Measurements from ENCODE around the gene KIAA1217.
"Not testable (repeated sequence)": the region's sequence is repeated elsewhere in the genome, so short reads cannot be mapped to it uniquely, and the experiment has no call there.

The KIAA1217 gene

DNA sequence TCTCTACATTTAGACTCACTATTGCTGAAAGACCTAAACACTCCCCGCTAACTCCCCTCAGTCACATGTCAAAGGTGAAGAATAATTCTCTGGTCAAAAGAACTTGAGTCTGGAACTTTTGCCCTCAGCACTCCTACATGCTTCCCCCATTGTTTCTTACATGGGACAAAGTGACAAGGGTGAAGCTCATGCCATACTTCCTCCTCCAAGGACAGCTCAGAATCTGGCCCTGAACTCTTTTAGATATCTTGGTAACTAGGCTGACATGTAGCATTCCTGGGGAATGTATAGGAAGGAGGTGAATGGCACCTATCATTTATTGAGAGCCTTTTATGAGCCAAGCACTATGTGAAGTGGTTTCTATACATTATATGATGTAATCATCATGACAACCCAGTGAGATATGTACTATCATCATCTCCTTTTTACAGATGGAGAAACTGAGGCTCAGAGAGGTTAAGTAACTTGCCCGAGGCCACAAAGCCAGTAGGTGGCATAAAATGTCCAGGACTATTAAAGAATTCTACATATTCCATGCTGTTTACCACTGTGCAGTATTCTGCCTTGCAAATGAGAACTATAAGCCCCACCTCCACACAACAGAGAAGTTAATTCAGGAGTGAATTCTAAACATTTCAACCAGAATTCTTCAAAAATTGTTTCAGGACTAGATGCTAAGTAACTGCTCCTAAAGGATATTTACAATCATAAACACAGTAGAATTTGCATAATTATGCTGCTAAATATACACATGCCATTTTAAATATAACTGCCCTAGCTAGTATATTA, 268.2 kb downstream of the KIAA1217 start:
- no peak for DNase-seq

DNA sequence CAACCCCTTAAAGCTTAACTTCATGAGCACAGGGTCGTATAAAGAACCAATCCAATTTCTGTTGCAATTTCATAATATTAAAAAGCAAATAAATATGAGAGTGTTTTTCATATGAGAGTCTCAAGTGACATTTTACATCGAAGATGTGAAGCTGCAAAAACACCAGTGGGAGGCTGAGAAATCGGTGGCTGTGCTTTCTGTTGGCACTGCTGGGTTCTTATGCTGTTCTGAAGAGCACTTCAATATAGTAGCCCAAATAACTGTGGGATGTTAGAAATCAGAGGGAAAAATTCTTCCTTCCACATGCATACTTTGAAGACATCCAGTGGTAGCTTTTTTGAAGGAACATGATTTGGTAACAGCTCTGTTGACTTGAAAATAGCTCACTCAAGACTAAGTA, 269.0 kb downstream of the KIAA1217 start:
- DNase-seq: no peak

DNA sequence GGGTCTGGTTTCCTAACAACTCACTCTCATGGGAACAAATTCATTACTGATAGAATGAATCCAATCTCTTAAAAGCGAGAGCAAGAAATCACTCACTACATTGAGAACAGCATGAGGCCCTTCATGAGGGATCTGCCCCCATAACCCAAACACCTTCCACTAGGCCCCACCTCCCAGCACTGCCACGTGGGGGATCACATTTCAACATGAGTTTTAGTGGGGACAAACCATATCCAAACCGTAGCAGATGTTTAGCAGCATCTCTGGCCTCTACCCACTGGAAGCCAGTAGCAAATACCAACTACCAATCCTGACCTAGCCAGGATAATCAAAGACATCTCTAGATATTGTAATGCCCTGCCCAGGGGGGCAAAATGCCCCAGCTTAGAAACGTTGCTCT, 270.9 kb downstream of the KIAA1217 start:
- DNase-seq: no peak

DNA sequence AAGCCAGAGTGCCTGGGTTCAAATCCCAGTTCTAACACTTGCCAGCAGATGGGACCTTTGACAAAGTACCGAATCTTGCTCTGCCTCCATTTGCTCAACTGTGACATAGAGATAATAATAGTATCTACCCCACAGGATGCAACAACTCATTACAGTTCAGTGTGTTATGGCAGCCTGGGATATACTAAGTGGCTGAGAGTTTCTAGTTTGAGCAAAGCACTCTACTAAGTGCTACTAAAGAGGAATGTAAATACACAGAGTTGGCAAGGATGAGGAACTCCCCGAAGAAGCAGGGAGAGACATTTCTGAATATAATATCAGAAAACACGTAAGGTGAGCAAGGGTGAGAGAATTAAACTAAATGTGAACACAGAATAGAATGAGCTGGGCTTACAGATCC, 271.5 kb downstream of the KIAA1217 start:
- no peak for DNase-seq

DNA sequence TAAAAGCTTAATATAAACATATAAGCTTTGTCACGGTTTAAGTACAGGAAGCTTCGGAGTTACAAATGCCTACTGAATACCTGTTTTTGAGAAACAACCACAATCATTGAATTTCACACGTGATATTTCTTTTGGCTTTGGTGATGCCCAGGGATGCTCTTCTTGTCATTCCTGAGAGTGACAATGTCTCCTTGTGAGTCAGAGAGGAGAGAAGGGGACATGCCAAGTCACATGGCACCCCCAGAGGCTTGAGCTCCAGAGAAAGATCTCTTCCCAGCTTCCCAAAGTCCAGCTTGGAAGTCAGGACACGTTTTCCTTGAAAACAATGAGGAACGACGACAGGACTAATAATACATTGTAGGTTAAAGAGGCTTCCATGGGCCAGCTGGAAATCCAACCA, 272.3 kb downstream of the KIAA1217 start:
- no peak for DNase-seq

DNA sequence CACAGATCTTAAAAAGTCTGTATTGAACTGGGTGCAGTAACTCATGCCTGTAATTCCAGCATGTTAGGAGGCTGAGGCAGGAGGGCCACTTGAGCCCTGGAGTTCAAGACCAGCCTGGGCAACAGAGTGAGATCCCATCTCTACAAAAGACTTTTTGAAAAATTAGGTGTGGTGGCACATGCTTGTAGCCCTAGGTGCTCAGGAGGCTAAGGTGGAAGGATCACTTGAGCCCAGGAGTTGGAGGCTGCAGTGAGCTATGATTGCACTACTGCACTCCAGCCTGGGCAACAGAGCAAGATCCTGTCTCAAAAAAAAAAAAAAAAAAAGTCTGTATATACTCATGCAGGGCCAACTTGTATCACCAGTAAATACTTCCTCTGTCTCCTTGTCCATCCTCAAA, 273.8 kb downstream of the KIAA1217 start:
- not testable (repeated sequence) for DNase-seq

DNA sequence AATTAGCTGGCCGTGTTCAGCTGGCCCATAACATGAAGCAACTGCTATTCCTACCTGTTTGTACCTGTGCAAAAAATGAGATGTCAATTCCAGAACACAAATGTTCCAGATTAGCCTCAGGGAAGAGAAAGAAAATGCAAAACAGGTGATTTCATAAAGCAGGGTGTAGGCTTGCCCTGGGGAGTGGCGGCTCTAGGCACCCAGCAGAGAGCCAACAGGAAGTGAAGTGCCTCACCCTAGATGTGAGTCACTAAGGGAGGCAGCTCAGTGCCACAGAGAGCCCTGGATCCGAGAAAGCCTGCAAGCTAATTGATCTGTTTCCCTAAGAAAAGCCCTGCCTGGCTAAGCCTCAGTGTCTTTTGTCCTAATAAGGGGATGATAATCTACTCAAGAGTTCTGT, 274.8 kb downstream of the KIAA1217 start:
- DNase-seq: peak; percentile 14

DNA sequence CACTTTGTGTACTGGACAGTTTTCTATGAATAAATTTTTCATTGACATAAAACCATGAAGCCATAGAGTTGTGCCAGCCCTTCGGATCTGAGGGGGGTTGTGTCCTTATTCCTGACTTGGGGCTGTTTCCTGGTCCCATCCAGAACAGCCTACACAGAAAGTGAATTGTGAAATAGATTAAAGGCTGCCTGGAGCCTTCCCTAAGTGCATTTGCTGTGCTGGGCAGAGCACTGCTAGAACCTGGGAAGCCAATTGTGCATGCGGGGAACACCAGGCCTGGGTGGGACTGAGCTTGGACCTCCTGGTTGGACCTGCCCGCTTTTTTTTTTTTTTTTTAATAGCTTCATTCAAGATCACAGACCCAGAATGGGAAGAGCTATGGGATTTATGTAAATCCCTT, 275.8 kb downstream of the KIAA1217 start:
- DNase-seq: no peak

DNA sequence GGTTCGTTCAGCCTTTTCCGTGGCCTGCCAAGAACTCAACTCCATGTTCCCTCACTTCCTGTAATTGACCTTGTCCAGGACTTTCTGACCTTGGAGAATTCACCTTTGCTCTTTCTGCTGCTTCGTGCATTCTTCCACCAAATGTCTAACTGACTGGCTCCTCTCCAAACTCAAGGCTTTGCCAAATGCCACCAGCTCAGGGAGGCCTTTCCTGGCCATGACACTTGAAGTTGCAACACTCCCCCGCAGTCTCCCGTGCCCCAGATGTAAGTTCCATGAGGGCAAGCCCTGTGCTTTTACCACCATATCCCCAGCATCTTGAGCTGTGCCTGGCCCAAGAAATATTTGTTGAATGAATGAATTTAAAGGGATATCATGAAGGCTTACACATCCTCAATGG, 276.4 kb downstream of the KIAA1217 start:
- DNase-seq: no peak

DNA sequence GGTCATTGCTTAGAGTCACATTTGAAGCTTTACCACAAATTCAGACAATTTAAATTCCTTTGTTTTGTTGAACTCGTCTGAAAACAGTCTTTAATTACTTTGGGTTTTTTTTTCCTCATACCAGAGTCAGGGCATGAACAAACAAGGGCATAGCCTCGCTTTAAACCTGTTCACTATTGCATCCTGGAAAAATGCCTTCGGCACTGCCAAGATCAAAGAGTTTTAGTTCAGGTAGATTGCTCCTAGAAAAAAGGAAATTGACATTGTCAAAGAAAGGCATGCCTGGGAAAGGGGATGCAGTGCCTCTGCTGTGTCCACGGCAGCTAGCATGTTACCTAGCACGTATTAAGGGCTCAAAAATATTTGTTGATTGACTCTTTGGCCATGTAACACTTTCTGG, 279.7 kb downstream of the KIAA1217 start:
- no peak for DNase-seq

DNA sequence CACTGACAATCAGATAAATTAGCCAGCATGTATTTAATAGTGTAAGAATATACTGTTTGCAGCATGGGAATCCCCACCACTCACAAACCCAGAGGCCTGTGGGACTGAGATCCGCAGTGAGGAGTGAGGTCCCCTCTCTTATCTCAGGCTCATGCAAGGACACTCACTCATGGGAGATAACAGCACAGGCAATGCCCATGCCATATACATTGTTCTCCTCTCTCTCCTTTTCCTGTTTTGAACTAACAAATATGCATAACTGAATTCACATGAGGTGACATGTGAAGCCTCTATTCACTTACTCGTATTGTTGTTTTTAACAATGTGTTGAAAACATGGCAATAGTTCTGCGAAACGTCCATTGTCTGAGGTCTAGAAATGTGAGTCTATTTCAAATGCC, 284.2 kb downstream of the KIAA1217 start:
- no peak for DNase-seq

DNA sequence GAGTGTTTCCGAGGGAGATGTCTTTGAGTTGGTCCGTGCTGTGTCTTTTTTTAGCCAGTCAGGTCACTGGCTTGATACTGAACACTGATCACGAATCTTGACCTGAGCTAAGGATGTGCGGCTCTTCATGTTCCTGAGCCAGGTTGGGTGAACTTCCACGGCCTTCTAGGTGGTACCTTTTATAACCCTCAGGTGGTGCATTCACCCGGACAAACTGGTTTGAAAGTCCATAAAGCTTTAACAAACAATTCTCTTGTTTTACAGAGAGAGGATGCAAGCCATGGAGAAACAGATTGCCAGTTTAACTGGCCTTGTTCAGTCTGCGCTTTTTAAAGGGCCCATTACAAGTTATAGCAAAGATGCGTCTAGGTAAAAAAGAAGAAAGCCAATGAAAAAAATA, 285.3 kb downstream of the KIAA1217 start:
- DNase-seq: no peak

DNA sequence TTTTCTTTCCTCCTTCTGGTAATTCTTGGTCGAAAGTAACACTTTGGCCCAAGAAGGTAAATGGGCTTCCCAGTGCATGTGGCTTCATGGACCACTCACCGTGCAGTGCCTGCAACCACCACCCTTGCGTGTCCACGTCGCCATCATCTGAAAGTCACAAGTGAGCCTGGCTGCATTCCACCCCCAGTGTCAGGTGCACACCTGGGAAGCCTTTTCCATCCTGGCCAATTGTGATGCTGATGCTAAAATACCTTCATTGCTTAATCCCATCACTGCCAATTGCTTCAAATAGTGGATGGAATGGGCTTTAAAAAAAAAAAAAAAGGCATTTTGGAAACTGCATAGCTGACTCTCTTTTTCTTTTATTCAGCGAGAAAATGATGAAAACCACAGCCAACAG, 285.8 kb downstream of the KIAA1217 start:
- DNase-seq: no peak

DNA sequence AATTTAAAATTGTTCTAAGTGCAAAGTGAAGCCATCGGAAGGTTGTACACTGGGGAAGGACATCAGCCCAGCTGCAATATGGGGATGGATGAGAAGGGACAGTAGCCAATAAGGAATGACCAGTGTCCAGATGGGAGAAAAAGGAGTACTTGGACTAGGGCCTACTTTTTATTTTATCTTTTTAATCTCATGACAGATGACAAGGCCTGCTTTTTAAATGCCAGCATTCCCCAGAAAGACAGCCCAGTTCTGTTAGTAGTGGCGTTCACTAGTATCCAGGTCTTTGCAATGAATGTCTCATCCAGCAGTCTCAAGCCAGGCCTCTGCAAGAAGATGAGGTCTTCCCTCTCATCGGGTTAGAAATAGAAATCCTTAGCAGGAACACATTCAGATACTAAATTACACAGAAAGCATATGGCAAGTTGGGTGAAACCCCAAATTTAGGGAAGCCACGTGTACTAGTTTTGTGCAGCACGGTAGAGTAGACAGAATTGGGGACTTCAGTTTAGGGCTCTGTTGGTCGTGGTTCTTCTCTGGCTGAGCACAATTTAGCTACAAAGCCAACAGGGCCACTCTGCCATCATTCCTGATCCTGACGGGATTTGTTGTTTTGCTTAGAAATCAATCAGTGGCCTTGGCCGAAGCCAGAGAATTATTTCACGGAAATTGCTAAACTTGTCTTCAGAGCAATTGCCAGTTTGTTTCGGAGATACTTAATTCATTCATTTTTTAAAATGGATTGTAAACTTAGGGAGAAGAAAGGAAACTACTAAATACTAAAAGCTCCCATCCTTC, 286.9 kb downstream of the KIAA1217 start:
- DNase-seq: no peak

DNA sequence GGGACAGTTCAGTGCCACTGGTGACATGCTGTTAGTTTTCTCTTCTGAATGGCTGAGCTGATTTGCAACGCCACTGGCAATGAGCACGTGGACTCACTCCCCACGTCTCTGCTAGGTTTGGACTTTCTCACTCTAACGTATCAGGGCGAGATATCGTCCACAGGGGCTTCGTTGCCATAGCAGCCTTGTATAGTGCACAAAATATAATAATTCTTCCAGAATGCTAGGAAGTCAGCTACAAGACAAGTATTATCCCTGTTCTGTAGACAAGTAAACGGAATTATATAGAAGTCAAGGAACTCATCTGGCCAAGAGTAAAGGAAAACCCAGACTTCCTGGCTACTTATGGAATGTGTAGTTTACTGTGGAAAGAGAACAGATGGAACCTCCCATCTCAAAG, 288.0 kb downstream of the KIAA1217 start:
- no peak for DNase-seq

DNA sequence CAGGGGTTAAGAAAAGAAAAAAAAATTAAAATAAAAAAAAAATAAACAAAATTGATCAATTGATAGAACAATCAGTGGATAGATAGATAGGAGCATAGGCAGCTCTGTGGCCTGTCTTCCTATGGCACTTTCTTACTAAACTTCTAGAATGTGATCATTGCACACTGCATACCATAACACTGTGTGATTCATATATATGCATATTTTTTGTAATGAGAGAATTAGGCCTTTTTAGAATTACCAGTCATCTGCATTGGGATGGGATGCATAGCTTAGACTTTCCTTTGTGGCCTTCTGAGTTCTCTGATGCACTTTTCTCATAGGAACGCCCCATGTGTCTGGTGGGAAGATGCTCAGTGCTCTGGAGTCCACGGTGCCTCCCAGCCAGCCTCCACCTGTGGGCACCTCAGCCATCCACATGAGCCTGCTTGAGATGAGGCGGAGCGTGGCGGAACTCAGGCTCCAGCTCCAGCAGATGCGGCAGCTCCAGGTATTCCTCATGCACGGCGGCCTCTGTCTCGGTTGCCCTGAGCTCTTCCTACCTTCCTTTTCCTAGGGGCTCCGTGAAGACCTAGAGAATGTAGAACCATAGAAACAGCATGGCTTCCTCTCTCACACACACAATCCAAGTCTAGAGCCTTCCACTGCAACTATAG, 292.2 kb downstream of the KIAA1217 start:
- no peak for DNase-seq

DNA sequence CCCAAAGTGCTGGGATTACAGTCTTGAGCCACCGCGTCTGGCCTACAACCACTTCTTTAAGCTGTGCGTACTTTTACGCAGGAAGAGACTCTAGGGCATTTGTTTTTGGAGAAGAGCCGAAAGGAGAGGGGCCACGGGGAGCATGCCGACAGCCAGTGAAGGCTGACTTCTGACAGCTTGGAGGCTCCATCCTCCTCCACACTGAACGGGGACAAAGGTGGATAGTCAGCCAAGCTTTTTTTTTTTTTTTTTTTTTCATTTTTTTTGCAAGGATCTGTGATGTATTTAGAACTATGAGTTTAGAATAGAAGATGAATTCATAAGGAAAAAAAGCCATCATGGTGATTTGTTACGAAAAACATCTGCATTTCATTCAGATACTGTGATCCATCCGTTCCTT, 293.1 kb downstream of the KIAA1217 start:
- no peak for DNase-seq

DNA sequence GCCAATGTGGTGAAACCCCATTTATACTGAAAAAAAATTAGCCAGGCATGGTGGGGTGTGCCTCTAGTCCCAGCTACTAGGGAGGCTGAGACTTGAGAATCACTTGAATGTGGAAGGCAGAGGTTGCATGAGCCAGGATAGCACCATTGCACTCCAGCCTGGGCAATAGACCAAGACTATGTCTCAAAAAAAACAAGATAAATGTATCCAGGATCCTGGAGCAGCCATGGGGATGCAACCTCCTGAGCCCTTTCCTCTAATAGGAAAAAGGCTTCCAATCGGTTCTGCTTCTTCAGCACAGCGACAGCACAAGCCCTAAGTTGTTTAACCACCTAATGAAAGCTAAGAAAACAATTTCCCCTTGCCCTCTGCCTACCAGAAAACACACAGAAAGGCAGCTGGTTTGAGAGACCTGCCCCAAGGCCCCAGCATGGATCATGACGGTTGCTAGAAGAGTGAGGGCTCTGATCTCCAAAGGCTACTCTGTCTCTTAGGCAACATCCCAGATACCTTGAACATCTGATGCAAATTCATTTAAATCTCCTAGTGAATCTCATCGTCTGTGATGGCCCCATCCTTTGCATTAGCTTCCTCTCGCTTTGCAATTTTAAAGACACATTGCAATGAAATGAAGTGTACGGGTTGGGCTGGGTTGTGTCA, 294.0 kb downstream of the KIAA1217 start:
- no peak for DNase-seq

DNA sequence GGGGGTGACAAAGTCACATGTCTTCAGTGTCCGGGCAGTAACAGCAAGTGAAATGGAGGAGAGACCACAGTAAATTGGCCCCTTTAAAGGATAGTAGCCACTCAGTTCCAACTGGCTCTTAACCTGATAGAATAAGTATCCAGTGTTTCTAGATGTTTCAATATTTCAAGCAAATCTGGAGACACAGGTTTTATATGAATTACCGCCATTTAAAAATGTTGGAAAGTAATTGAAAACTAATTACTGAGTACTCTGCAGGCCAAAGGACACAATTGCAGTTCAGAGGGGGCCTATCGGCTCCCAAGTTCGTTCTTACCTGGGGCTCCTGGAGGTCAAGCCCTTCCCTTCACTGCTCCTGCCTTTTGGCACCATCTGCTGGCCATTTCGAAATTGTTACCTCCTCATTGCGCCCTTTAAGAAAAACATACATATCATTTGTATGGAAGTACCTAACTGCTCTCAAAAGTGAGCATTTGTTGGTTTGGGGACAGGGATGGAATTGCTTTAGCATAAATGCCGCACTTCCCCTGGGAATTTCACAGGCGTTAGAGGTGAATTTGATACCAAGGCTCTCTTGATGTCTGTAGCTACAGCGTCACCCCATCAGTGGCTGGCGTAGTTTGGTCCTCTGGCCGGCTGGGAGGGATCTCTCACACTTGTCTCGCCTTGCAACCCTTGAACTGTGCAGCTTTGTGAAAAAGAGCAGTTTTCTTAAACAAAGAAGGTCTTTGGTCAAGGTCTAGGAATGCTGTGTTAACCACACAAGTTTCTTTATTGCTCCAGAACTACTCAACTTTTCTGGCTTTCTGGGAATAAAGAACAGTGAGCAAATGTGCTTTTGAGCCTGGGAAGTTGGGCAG, 294.8 kb downstream of the KIAA1217 start:
- DNase-seq: peak; percentile 56

DNA sequence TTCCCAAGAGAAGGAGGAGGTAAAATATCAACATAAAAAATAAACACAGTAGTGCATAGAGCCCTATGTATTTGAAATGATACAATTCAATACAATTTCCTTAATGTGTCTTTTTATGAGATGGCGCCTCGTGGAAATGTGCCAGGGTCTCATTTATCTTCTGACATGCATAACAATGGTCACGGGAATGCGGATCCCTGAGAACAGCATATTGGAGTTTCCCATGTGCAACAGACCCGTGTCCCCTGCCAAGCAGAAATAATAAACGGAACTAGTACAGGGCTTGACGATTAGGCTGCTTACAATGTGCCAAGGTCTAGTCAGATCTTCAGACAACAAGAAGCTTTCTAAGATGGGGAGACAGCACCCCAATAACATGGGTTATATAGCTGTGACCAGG, 296.8 kb downstream of the KIAA1217 start:
- no peak for DNase-seq

DNA sequence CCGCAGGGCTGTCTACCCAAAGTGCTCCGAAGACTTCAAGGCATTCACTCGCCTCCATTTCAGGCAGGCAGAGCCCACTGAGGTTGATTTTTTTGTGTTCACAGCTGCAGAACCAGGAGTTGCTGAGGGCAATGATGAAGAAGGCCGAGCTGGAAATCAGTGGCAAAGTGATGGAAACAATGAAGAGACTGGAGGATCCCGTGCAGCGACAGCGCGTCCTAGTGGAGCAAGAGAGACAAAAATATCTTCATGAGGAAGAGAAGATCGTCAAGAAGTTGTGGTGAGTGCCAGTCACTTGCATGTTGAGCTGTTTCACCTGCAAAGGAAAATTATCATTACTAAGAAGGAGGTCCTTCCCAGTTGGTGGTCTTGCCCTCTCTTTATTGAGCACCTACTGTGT, 304.2 kb downstream of the KIAA1217 start:
- DNase-seq: peak; percentile 18

DNA sequence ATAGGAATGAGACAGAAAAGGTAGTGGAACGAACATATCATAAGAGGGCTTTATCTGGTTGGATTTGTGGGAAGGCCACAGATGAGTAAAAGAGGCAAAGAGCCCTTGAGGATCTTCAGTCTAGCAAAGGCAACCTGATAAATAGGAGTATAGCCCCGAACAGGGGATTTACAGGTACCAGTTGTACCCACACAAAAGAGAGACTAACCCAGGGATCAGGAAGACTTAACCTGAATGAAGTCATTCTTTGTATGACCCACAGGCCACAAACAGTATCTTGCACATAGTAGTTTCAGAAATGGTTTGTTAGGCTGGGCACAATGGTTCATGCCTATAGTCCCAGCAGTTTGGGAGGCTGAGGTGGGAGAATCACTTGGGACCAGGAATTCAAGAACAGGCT, 306.5 kb downstream of the KIAA1217 start:
- DNase-seq: no peak

All from activated CD4-positive, alpha-beta T cell treated with anti-CD3 and anti-CD28 coated beads for 48 hours (primary cell).